ENCODE data around the gene FOXL2NB.

- TF ChIP-seq POLR2A (IDR thresholded peaks at IDR 0.05) (no peak), CTCF (IDR thresholded peaks at IDR 0.05) (no peak)
These were observed 1.0 kb upstream of the FOXL2NB start for GRCh38 chr3:138945709-138946662.
